ENCODE data around the gene EPHB2.

EPHB2 gene

GRCh38 chr1:22869325-22869724 is 158.7 kb downstream of the EPHB2 start:
- DNase-seq (ENCODE audit: insufficient read length, low spot score) (no peak), FAIRE-seq (no peak)
- TF ChIP-seq CTCF (IDR thresholded peaks at IDR 0.05; ENCODE audit: insufficient read depth, missing control alignments), result no peak

- FAIRE-seq (no peak), DNase-seq (ENCODE audit: insufficient read length, low spot score) (no peak)
- no peak for TF ChIP-seq CTCF (IDR thresholded peaks at IDR 0.05; ENCODE audit: insufficient read depth, missing control alignments)
Observed at GRCh38 chr1:22870201-22870871, 159.7 kb downstream of the EPHB2 start.

- no peak for DNase-seq (ENCODE audit: insufficient read length, low spot score)
- FAIRE-seq, result no peak
- TF ChIP-seq CTCF (IDR thresholded peaks at IDR 0.05; ENCODE audit: insufficient read depth, missing control alignments), result no peak
Observed at GRCh38 chr1:22872981-22873664, 162.5 kb downstream of the EPHB2 start.

- no peak for TF ChIP-seq CTCF (IDR thresholded peaks at IDR 0.05; ENCODE audit: insufficient read depth, missing control alignments)
- FAIRE-seq (no peak), DNase-seq (ENCODE audit: insufficient read length, low spot score) (no peak)
Observed at GRCh38 chr1:22874785-22875184, 164.1 kb downstream of the EPHB2 start.

- DNase-seq (ENCODE audit: insufficient read length, low spot score) (no peak), FAIRE-seq (no peak)
- TF ChIP-seq CTCF (IDR thresholded peaks at IDR 0.05; ENCODE audit: insufficient read depth, missing control alignments), result no peak
Observed at GRCh38 chr1:22875241-22875640, 164.6 kb downstream of the EPHB2 start.

GRCh38 chr1:22875841-22876240 is 165.2 kb downstream of the EPHB2 start:
- DNase-seq (ENCODE audit: insufficient read length, low spot score), result no peak
- no peak for FAIRE-seq
- no peak for TF ChIP-seq CTCF (IDR thresholded peaks at IDR 0.05; ENCODE audit: insufficient read depth, missing control alignments)
